CD4-positive, alpha-beta T cell (primary cell): ENCODE measurements around the gene ERP44. TPM values are rescaled to one million over a fixed set of nuclear protein-coding genes. Genes with fewer than 3 reads are reported as not detected.

Experiments used
- ATAC-seq: fragments of 200-7000 bp; cut with Tn5 transposase; one replicate; pipeline ENCODE4 v1.10.0; 2022; ENCODE audit warnings: mild to moderate bottlenecking; ENCODE audit not compliant: poor library complexity
- CTCF ChIA-PET: fragments of 350-600 bp; sonication (Branson Sonifier 250); formaldehyde crosslinking; loops from one replicate; lab custom pipeline; 2021; ENCODE audit warnings: antibody characterized with exemption, inconsistent platforms; lab: Charles Lee
- POLR2A ChIA-PET: fragments of 350-600 bp; sonication (Branson Sonifier 250); formaldehyde crosslinking; loops from one replicate; lab custom pipeline; 2021; ENCODE audit warnings: antibody characterized with exemption, inconsistent platforms; lab: Charles Lee
- DNase-seq, 14 experiments: peaks; one replicate each; pipeline ENCODE4 v3.0.0-alpha.2; 2013 to 2020; ENCODE audit warnings: mixed read lengths in 2 of 14
- H3K27ac ChIP-seq, 2 donors: one replicate each; pipeline versions ENCODE4 v1.5.1 to v1.7.0; 2013; ENCODE audit warnings: low read length in 2 of 2, low read depth in 1 of 2, mild to moderate bottlenecking in 1 of 2
- H3K27me3 ChIP-seq, 2 experiments: 1 replicate in 1 of 2; 2 replicates in 1 of 2; pipeline versions ENCODE4 v1.6.1 to v1.7.0; 2013; ENCODE audit warnings: low read length in 2 of 2, control low read depth in 1 of 2, mild to moderate bottlenecking in 1 of 2, moderate library complexity in 1 of 2; ENCODE audit not compliant: insufficient read depth in 2 of 2, control insufficient read depth in 1 of 2
- H3K36me3 ChIP-seq: one replicate; pipeline ENCODE4 v1.6.1; 2013; ENCODE audit warnings: low read length, control low read depth; ENCODE audit not compliant: insufficient read depth
- H3K4me1 ChIP-seq: one replicate; pipeline ENCODE4 v1.6.1; 2013; ENCODE audit warnings: low read length, control low read depth; ENCODE audit not compliant: insufficient read depth
- H3K4me3 ChIP-seq: one replicate; pipeline ENCODE4 v1.5.1; 2013; ENCODE audit warnings: mild to moderate bottlenecking, low read length, moderate library complexity
- H3K9me3 ChIP-seq, 2 experiments: 1 replicate in 1 of 2; 2 replicates in 1 of 2; pipeline versions ENCODE4 v1.6.1 to v1.7.0; 2013; ENCODE audit warnings: low read length in 2 of 2, mild to moderate bottlenecking in 2 of 2, control low read depth in 1 of 2, moderate library complexity in 1 of 2; ENCODE audit not compliant: control insufficient read depth in 1 of 2, insufficient read depth in 1 of 2
- H3K27ac Mint-ChIP-seq: one replicate; pipeline ENCODE4 v1.8.0; 2020; ENCODE audit warnings: mixed read lengths
- H3K27me3 Mint-ChIP-seq: one replicate; pipeline ENCODE4 v1.8.0; 2021; ENCODE audit warnings: mixed read lengths
- H3K36me3 Mint-ChIP-seq: one replicate; pipeline ENCODE4 v1.8.0; 2021; ENCODE audit warnings: low read depth, mixed read lengths
- H3K4me1 Mint-ChIP-seq: one replicate; pipeline ENCODE4 v1.8.0; 2021; ENCODE audit warnings: low read depth, mixed read lengths
- H3K4me3 Mint-ChIP-seq: one replicate; pipeline ENCODE4 v1.8.0; 2020; ENCODE audit warnings: mild to moderate bottlenecking, mixed read lengths
- H3K9me3 Mint-ChIP-seq: one replicate; pipeline ENCODE4 v1.8.0; 2020; ENCODE audit warnings: mixed read lengths
- CTCF ChIP-seq: fragments of 200-600 bp; IDR thresholded peaks from one replicate; pipeline ENCODE4 v1.8.0; 2022; ENCODE audit warnings: antibody characterized with exemption, mild to moderate bottlenecking
- intact Hi-C, 2 experiments: fragments of 100-400 bp; cut with DNase I in 1 of 2; cut with micrococcal nuclease in 1 of 2; formaldehyde crosslinking; loops; one replicate each; pipeline versions ENCODE4 v1.15.1 to v1.9.0; 2023 to 2025; cut with DNase I, micrococcal nuclease
- total RNA-seq, 174 experiments: library from RNA in 2 of 174; stranded (reverse) in 2 of 174; gene quantifications; one replicate each; pipeline ENCODE4 v1.2.3 and lab custom pipeline; 2021 to 2026

The ERP44 gene
- total RNA-seq, 2 experiments from 2014 or later = 6.8 to 7.1 TPM

GRCh38 chr9:100134731-100135130, 35.9 kb upstream of the ERP44 start:
- Histone ChIP-seq H3K27ac (no peak overlapping the region), H3K27me3 (no peaks in the 10 kb centered on the region), H3K9me3 (no peaks in the 10 kb centered on the region), H3K4me1 (no peaks in the 10 kb centered on the region), H3K36me3 (no peaks in the 10 kb centered on the region), H3K4me3 (no peak overlapping the region)
- H3K9me3 Mint-ChIP-seq = no peaks in the 10 kb centered on the region
- no peak for TF ChIP-seq CTCF
- no peak overlapping the region for H3K4me3 Mint-ChIP-seq
- no peaks in the 10 kb centered on the region for H3K4me1 Mint-ChIP-seq
- ChIA-PET POLR2A (no interaction called here), CTCF (no interaction called here)
- no peak overlapping the region for H3K27ac Mint-ChIP-seq
- H3K27me3 Mint-ChIP-seq = no peaks in the 10 kb centered on the region
- H3K36me3 Mint-ChIP-seq = peaks cover 43% of the 10 kb centered on the region
- intact Hi-C loops = no loop called here
- ATAC-seq = no peak
- no peak for DNase-seq

- Histone ChIP-seq H3K4me1 (no peaks in the 10 kb centered on the region), H3K9me3 (no peaks in the 10 kb centered on the region), H3K36me3 (no peaks in the 10 kb centered on the region), H3K27me3 (no peaks in the 10 kb centered on the region), H3K27ac (no peak overlapping the region), H3K4me3 (no peak overlapping the region)
- TF ChIP-seq CTCF = no peak
- Mint-ChIP-seq H3K27me3 (no peaks in the 10 kb centered on the region), H3K36me3 (peaks cover 60% of the 10 kb centered on the region), H3K4me3 (no peak overlapping the region), H3K4me1 (no peaks in the 10 kb centered on the region), H3K27ac (no peak overlapping the region), H3K9me3 (no peaks in the 10 kb centered on the region)
- ChIA-PET CTCF (no interaction called here), POLR2A (no interaction called here)
- no peak for DNase-seq
- intact Hi-C loops = no loop called here
- ATAC-seq = no peak
These were observed 33.2 kb upstream of the ERP44 start for GRCh38 chr9:100131875-100132430.

GRCh38 chr9:100131216-100131615, 32.4 kb upstream of the ERP44 start:
- Mint-ChIP-seq H3K27ac (no peak overlapping the region), H3K36me3 (peaks cover 66% of the 10 kb centered on the region), H3K27me3 (no peaks in the 10 kb centered on the region), H3K4me1 (no peaks in the 10 kb centered on the region), H3K4me3 (no peak overlapping the region), H3K9me3 (no peaks in the 10 kb centered on the region)
- ChIA-PET POLR2A (no interaction called here), CTCF (no interaction called here)
- DNase-seq = no peak
- no peaks in the 10 kb centered on the region for H3K4me1 ChIP-seq
- H3K9me3 ChIP-seq = no peaks in the 10 kb centered on the region
- no peak for ATAC-seq
- H3K27me3 ChIP-seq = no peaks in the 10 kb centered on the region
- H3K4me3 ChIP-seq = no peak overlapping the region
- peaks cover 5% of the 10 kb centered on the region for H3K36me3 ChIP-seq
- H3K27ac ChIP-seq = no peak overlapping the region
- intact Hi-C loops = no loop called here
- TF ChIP-seq CTCF = no peak
